Prostate gland (tissue), 2 donors: Measurements from ENCODE around the gene PARP8. TPM values are rescaled to one million over a fixed set of nuclear protein-coding genes. Genes with fewer than 3 reads are reported as not detected.

Experiments
- DNase-seq: peaks from one replicate; pipeline ENCODE4 v3.0.0-alpha.2; 2019; ENCODE audit warnings: low spot score
- H3K27ac ChIP-seq, 2 donors: fragments of 200-600 bp; sonication (generic); 2 replicates each; pipeline ENCODE4 v1.5.1; 2017 to 2019
- H3K27me3 ChIP-seq: fragments of 200-600 bp; sonication (generic); replicated peaks from 2 replicates; pipeline ENCODE4 v1.5.1; 2019; ENCODE audit not compliant: insufficient read depth
- H3K36me3 ChIP-seq, 2 donors: fragments of 200-600 bp; sonication (generic); 1 replicate in 1 of 2; 2 replicates in 1 of 2; pipeline versions ENCODE4 v1.5.1 to v1.8.1; 2017 to 2019
- H3K4me1 ChIP-seq: fragments of 200-600 bp; sonication (generic); replicated peaks from 2 replicates; pipeline ENCODE4 v1.5.1; 2019
- H3K4me3 ChIP-seq, 2 donors: fragments of 200-600 bp; sonication (generic); 2 replicates each; pipeline ENCODE4 v1.5.1; 2017 to 2019
- H3K9me3 ChIP-seq: fragments of 200-600 bp; sonication (generic); 2 replicates; pipeline ENCODE4 v1.5.1; 2017
- CTCF ChIP-seq, 4 experiments: fragments of 200-600 bp in 2 of 4; fragments of 450-650 bp in 2 of 4; sonication (generic) in 2 of 4; IDR thresholded peaks; 1 replicate in 3 of 4; 2 replicates in 1 of 4; pipeline ENCODE4 v1.5.1; 2016 to 2019; ENCODE audit warnings: antibody characterized with exemption in 4 of 4, mild to moderate bottlenecking in 2 of 4, moderate library complexity in 2 of 4
- POLR2A ChIP-seq: fragments of 450-650 bp; IDR thresholded peaks from one replicate; pipeline ENCODE4 v1.6.1; 2016; ENCODE audit warnings: antibody characterized with exemption, mild to moderate bottlenecking
- POLR2AphosphoS5 ChIP-seq: sonication (generic); formaldehyde crosslinking; IDR thresholded peaks from one replicate; pipeline ENCODE4 v1.6.1; 2017; ENCODE audit warnings: antibody characterized with exemption
- WGBS: methylation state at CpG from one replicate; pipeline ENCODE4 v1.1.5; 2018; 5-methylcytosine and 5-hydroxymethylcytosine counted together
- intact Hi-C: fragments of 100-400 bp; cut with DNase I; formaldehyde crosslinking; loops from one replicate; pipeline ENCODE4 v1.14.2; 2022
- total RNA-seq, 2 donors: library from RNA; depleted of rRNA; stranded (reverse); fragments of >200 nt; gene quantifications; one replicate each; pipeline ENCODE4 v1.1.0, GENCODE V29; 2016

PARP8 gene
- total RNA-seq, 2 donors from 2014 or later = 21.8 TPM

GRCh38 chr5:50791813-50792212 lies 125.4 kb downstream of the PARP8 start:
- TF ChIP-seq CTCF (IDR thresholded peaks at IDR 0.05) (no peak), POLR2AphosphoS5 (no peak), POLR2A (no peak)
- intact Hi-C loops = no loop called here
- H3K9me3 ChIP-seq = no peaks in the 10 kb centered on the region
- H3K27ac ChIP-seq = no peak overlapping the region
- no peak for DNase-seq
- H3K4me3 ChIP-seq = no peak overlapping the region
- H3K27me3 ChIP-seq = no peaks in the 10 kb centered on the region
- no peaks in the 10 kb centered on the region for H3K36me3 ChIP-seq
- H3K4me1 ChIP-seq = no peaks in the 10 kb centered on the region
- 94% methylated on average over 5 of the region's 5 CpGs for WGBS

DNA sequence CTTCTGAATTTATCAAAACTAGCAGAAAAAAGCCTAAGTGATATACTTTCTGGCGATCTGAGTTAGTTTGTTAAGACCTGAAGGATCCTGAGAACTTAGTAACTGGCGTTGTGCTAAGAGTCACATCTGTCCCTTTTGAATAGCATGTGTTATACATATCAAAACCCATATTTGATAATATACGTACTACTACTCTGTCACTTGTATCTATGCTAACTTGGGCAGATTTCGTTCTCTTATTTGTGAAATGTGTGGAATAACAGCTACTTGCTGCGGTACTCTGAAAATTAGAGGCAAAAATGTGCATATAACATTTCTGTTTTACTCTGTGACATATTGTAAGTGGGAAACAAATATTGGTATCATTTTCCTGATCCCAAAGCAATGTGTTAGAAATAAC lies 126.4 kb downstream of the PARP8 start:
- 97% methylated on average over 5 of the region's 5 CpGs for WGBS
- H3K36me3 ChIP-seq = no peaks in the 10 kb centered on the region
- no peak overlapping the region for H3K27ac ChIP-seq
- H3K4me3 ChIP-seq = no peak overlapping the region
- intact Hi-C loops = no loop called here
- H3K27me3 ChIP-seq = no peaks in the 10 kb centered on the region
- no peaks in the 10 kb centered on the region for H3K9me3 ChIP-seq
- no peak for DNase-seq
- TF ChIP-seq POLR2A (no peak), CTCF (IDR thresholded peaks at IDR 0.05) (no peak)
- no peaks in the 10 kb centered on the region for H3K4me1 ChIP-seq

- Histone ChIP-seq H3K4me3 (no peak overlapping the region), H3K27ac (no peak overlapping the region), H3K36me3 (no peaks in the 10 kb centered on the region), H3K4me1 (no peaks in the 10 kb centered on the region), H3K27me3 (no peaks in the 10 kb centered on the region), H3K9me3 (no peaks in the 10 kb centered on the region)
- TF ChIP-seq POLR2A = no peak
- TF ChIP-seq POLR2AphosphoS5 = no peak
- no peak for TF ChIP-seq CTCF (IDR thresholded peaks at IDR 0.05)
- intact Hi-C loops = no loop called here
- DNase-seq = no peak
- WGBS = 88% methylated on average over 12 of the region's 12 CpGs
Measured at GRCh38 chr5:50794812-50795211, 128.4 kb downstream of the PARP8 start.

- no peak for DNase-seq
- Histone ChIP-seq H3K27ac (no peak overlapping the region), H3K9me3 (no peaks in the 10 kb centered on the region), H3K4me3 (no peak overlapping the region), H3K27me3 (no peaks in the 10 kb centered on the region), H3K36me3 (no peaks in the 10 kb centered on the region), H3K4me1 (no peaks in the 10 kb centered on the region)
- intact Hi-C loops = no loop called here
- 79% methylated on average over 2 of the region's 2 CpGs for WGBS
- TF ChIP-seq POLR2A = no peak
- no peak for TF ChIP-seq CTCF (IDR thresholded peaks at IDR 0.05)
- no peak for TF ChIP-seq POLR2AphosphoS5
Measured at GRCh38 chr5:50798002-50798401, 131.6 kb downstream of the PARP8 start.

GRCh38 chr5:50799596-50799995 lies 133.2 kb downstream of the PARP8 start:
- intact Hi-C loops = no loop called here
- no peaks in the 10 kb centered on the region for H3K27me3 ChIP-seq
- H3K9me3 ChIP-seq = no peaks in the 10 kb centered on the region
- no peaks in the 10 kb centered on the region for H3K4me1 ChIP-seq
- no peak for DNase-seq
- H3K27ac ChIP-seq = no peak overlapping the region
- TF ChIP-seq POLR2A = no peak
- no peak for TF ChIP-seq CTCF (IDR thresholded peaks at IDR 0.05)
- no peak for TF ChIP-seq POLR2AphosphoS5
- H3K4me3 ChIP-seq = no peak overlapping the region
- WGBS = 100% methylated on average over 2 of the region's 2 CpGs
- H3K36me3 ChIP-seq = no peaks in the 10 kb centered on the region
